Activated B cell treated with CpG ODN at 0.5 μM for 24 hours (primary cell): ENCODE data around the gene ST6GALNAC3. TPM values are rescaled to one million over a fixed set of nuclear protein-coding genes. Genes with fewer than 3 reads are reported as not detected.

Source experiments
- ATAC-seq: fragments of 200-7000 bp; cut with Tn5 transposase; one replicate; pipeline ENCODE4 v1.10.0; 2021; ENCODE audit warnings: low read depth, mild to moderate bottlenecking, moderate library complexity
- CTCF ChIA-PET: fragments of 350-600 bp; sonication (Branson Sonifier 250); formaldehyde crosslinking; loops from one replicate; lab custom pipeline; 2021; ENCODE audit warnings: antibody characterized with exemption; lab: Charles Lee
- POLR2A ChIA-PET: fragments of 350-600 bp; sonication (Branson Sonifier 250); formaldehyde crosslinking; loops from one replicate; lab custom pipeline; 2021; ENCODE audit warnings: antibody characterized with exemption; lab: Charles Lee
- DNase-seq: peaks from one replicate; pipeline ENCODE4 v3.0.0; 2022
- H3K27ac Mint-ChIP-seq: one replicate; pipeline ENCODE4 v1.8.0; 2020; ENCODE audit warnings: mixed read lengths
- H3K27me3 Mint-ChIP-seq: one replicate; pipeline ENCODE4 v1.8.0; 2021; ENCODE audit warnings: mixed read lengths
- H3K36me3 Mint-ChIP-seq: one replicate; pipeline ENCODE4 v1.8.0; 2021; ENCODE audit warnings: low read depth, mixed read lengths
- H3K4me1 Mint-ChIP-seq: one replicate; pipeline ENCODE4 v1.8.0; 2021; ENCODE audit warnings: mixed read lengths
- H3K4me3 Mint-ChIP-seq: one replicate; pipeline ENCODE4 v1.8.0; 2020; ENCODE audit warnings: mild to moderate bottlenecking, mixed read lengths
- H3K9me3 Mint-ChIP-seq: one replicate; pipeline ENCODE4 v1.8.0; 2020; ENCODE audit warnings: mixed read lengths
- CTCF ChIP-seq: fragments of 200-600 bp; IDR thresholded peaks from one replicate; pipeline ENCODE4 v1.8.0; 2022; ENCODE audit warnings: antibody characterized with exemption, mild to moderate bottlenecking
- intact Hi-C: fragments of 100-400 bp; cut with micrococcal nuclease; formaldehyde crosslinking; loops from one replicate; pipeline ENCODE4 v1.15.1; 2024
- total RNA-seq: library from RNA; stranded (reverse); gene quantifications from 2 replicates; pipeline ENCODE4 v1.2.3, GENCODE V29; 2022

The ST6GALNAC3 gene
- total RNA-seq, 1 donor from 2014 or later: 12.6 TPM

- Mint-ChIP-seq H3K36me3 (no peaks in the 10 kb centered on the region), H3K4me3 (no peak overlapping the region), H3K27me3 (peaks cover 2% of the 10 kb centered on the region), H3K27ac (no peak overlapping the region), H3K9me3 (peaks cover 2% of the 10 kb centered on the region), H3K4me1 (peaks cover 24% of the 10 kb centered on the region)
- intact Hi-C loops: no loop called here
- ATAC-seq (no peak), DNase-seq (no peak)
- TF ChIP-seq CTCF: no peak
- CTCF ChIA-PET: no interaction called here
- POLR2A ChIA-PET: no interaction called here
Measured at GRCh38 chr1:76231320-76231719, 156.8 kb downstream of the ST6GALNAC3 start.

GRCh38 chr1:76232666-76233065, 158.1 kb downstream of the ST6GALNAC3 start:
- no peaks in the 10 kb centered on the region for H3K27me3 Mint-ChIP-seq
- no peak overlapping the region for H3K27ac Mint-ChIP-seq
- H3K4me1 Mint-ChIP-seq: peaks cover 19% of the 10 kb centered on the region
- POLR2A ChIA-PET: no interaction called here
- H3K4me3 Mint-ChIP-seq: no peak overlapping the region
- H3K9me3 Mint-ChIP-seq: peaks cover 2% of the 10 kb centered on the region
- no peaks in the 10 kb centered on the region for H3K36me3 Mint-ChIP-seq
- CTCF ChIA-PET: no interaction called here
- ATAC-seq (no peak), DNase-seq (no peak)
- intact Hi-C loops: no loop called here
- TF ChIP-seq CTCF: no peak

GRCh38 chr1:76234061-76234460, 159.5 kb downstream of the ST6GALNAC3 start:
- ATAC-seq (no peak), DNase-seq (no peak)
- ChIA-PET CTCF (no interaction called here), POLR2A (no interaction called here)
- Mint-ChIP-seq H3K9me3 (peaks cover 2% of the 10 kb centered on the region), H3K4me1 (peaks cover 17% of the 10 kb centered on the region), H3K36me3 (no peaks in the 10 kb centered on the region), H3K27me3 (no peaks in the 10 kb centered on the region), H3K4me3 (no peak overlapping the region), H3K27ac (no peak overlapping the region)
- intact Hi-C loops: no loop called here
- no peak for TF ChIP-seq CTCF

- Mint-ChIP-seq H3K4me1 (peaks cover 30% of the 10 kb centered on the region), H3K9me3 (no peaks in the 10 kb centered on the region), H3K4me3 (no peak overlapping the region), H3K27ac (no peak overlapping the region), H3K36me3 (no peaks in the 10 kb centered on the region), H3K27me3 (no peaks in the 10 kb centered on the region)
- ChIA-PET CTCF (no interaction called here), POLR2A (no interaction called here)
- intact Hi-C loops: no loop called here
- TF ChIP-seq CTCF: no peak
- no peak for DNase-seq
- no peak for ATAC-seq
Measured at GRCh38 chr1:76237211-76237610, 162.7 kb downstream of the ST6GALNAC3 start.

- POLR2A ChIA-PET: no interaction called here
- Mint-ChIP-seq H3K4me3 (no peak overlapping the region), H3K27me3 (no peaks in the 10 kb centered on the region), H3K27ac (no peak overlapping the region), H3K9me3 (peaks cover 2% of the 10 kb centered on the region), H3K36me3 (peaks cover 2% of the 10 kb centered on the region), H3K4me1 (peaks cover 30% of the 10 kb centered on the region)
- TF ChIP-seq CTCF: no peak
- intact Hi-C loops: no loop called here
- ATAC-seq (no peak), DNase-seq (no peak)
- CTCF ChIA-PET: no interaction called here
Measured at GRCh38 chr1:76238094-76238628, 163.6 kb downstream of the ST6GALNAC3 start.
